ENCODE measurements around the gene ARHGEF37. TPM values are rescaled to one million over a fixed set of nuclear protein-coding genes. Genes with fewer than 3 reads are reported as not detected.

Gene ARHGEF37
- total and polyA plus RNA-seq, 2 donors (not counting 1 experiment from before 2014, with no cell fraction given): 0.31 to 5.3 TPM

- peaks cover 6% of the 10 kb centered on the region for H3K27me3 ChIP-seq (ENCODE audit: control insufficient read depth, insufficient read depth, low read length)
- no peak overlapping the region for H3K4me3 ChIP-seq (replicated peaks in 1 of 4; ENCODE audit: control extremely low read depth in 1 of 4, insufficient read depth in 1 of 4, low read depth in 3 of 4, low read length in 4 of 4)
- no peaks in the 10 kb centered on the region for H3K4me1 ChIP-seq (ENCODE audit: control insufficient read depth, extremely low read depth, insufficient read depth, low read length)
- H3K4me2 ChIP-seq (ENCODE audit: extremely low read depth, insufficient read depth, low read length): no peak overlapping the region
- TF ChIP-seq EZH2 (IDR thresholded peaks at IDR 0.05; ENCODE audit: low read length, missing control alignments) (no peak), CTCF (conservative IDR thresholded peaks at IDR 0.05 in 1 of 2, IDR thresholded peaks at IDR 0.05 in 1 of 2; ENCODE audit: low read depth in 1 of 2, low read length in 2 of 2) (no peak)
- H3K27ac ChIP-seq (ENCODE audit: insufficient read depth, low read length): no peak overlapping the region
- no peaks in the 10 kb centered on the region for H3K9me3 ChIP-seq (ENCODE audit: control insufficient read depth, insufficient read depth, low read depth, low read length)
- no peak overlapping the region for H3K9ac ChIP-seq (ENCODE audit: insufficient read depth, low read length)
- H4K20me1 ChIP-seq (ENCODE audit: control insufficient read depth, extremely low read depth, insufficient read depth, low read length): no peaks in the 10 kb centered on the region
- DNase-seq (ENCODE audit: low read depth in 2 of 2): no peak
- no peaks in the 10 kb centered on the region for H3K36me3 ChIP-seq (ENCODE audit: control insufficient read depth, insufficient read depth, low read length)
- no peaks in the 10 kb centered on the region for H3K79me2 ChIP-seq (ENCODE audit: control insufficient read depth, insufficient read depth, low read length)
- no peak overlapping the region for H2AFZ ChIP-seq (ENCODE audit: low read length)
These were observed 90.2 kb downstream of the ARHGEF37 start for GRCh38 chr5:149671544-149671943.

- no peak overlapping the region for H3K27ac ChIP-seq (ENCODE audit: insufficient read depth, low read length)
- H4K20me1 ChIP-seq (ENCODE audit: control insufficient read depth, extremely low read depth, insufficient read depth, low read length): no peaks in the 10 kb centered on the region
- H3K4me2 ChIP-seq (ENCODE audit: extremely low read depth, insufficient read depth, low read length): no peak overlapping the region
- H3K79me2 ChIP-seq (ENCODE audit: control insufficient read depth, insufficient read depth, low read length): no peaks in the 10 kb centered on the region
- H3K9ac ChIP-seq (ENCODE audit: insufficient read depth, low read length): no peak overlapping the region
- no peaks in the 10 kb centered on the region for H3K4me1 ChIP-seq (ENCODE audit: control insufficient read depth, extremely low read depth, insufficient read depth, low read length)
- no peak for DNase-seq (ENCODE audit: low read depth in 2 of 2)
- H3K36me3 ChIP-seq (ENCODE audit: control insufficient read depth, insufficient read depth, low read length): no peaks in the 10 kb centered on the region
- TF ChIP-seq CTCF (conservative IDR thresholded peaks at IDR 0.05 in 1 of 2, IDR thresholded peaks at IDR 0.05 in 1 of 2; ENCODE audit: low read depth in 1 of 2, low read length in 2 of 2): no peak
- TF ChIP-seq EZH2 (IDR thresholded peaks at IDR 0.05; ENCODE audit: low read length, missing control alignments): no peak
- H3K9me3 ChIP-seq (ENCODE audit: control insufficient read depth, insufficient read depth, low read depth, low read length): no peaks in the 10 kb centered on the region
- H3K4me3 ChIP-seq (replicated peaks in 1 of 4; ENCODE audit: control extremely low read depth in 1 of 4, insufficient read depth in 1 of 4, low read depth in 3 of 4, low read length in 4 of 4): no peak overlapping the region
- H3K27me3 ChIP-seq (ENCODE audit: control insufficient read depth, insufficient read depth, low read length): peaks cover 6% of the 10 kb centered on the region
- no peak overlapping the region for H2AFZ ChIP-seq (ENCODE audit: low read length)
These were observed 91.6 kb downstream of the ARHGEF37 start for GRCh38 chr5:149672701-149673476.

- no peak for DNase-seq (ENCODE audit: low read depth in 2 of 2)
- Histone ChIP-seq H2AFZ (ENCODE audit: low read length) (no peak overlapping the region), H4K20me1 (ENCODE audit: control insufficient read depth, extremely low read depth, insufficient read depth, low read length) (no peaks in the 10 kb centered on the region), H3K27ac (ENCODE audit: insufficient read depth, low read length) (no peak overlapping the region), H3K4me2 (ENCODE audit: extremely low read depth, insufficient read depth, low read length) (no peak overlapping the region), H3K9ac (ENCODE audit: insufficient read depth, low read length) (no peak overlapping the region), H3K4me1 (ENCODE audit: control insufficient read depth, extremely low read depth, insufficient read depth, low read length) (no peaks in the 10 kb centered on the region), H3K36me3 (ENCODE audit: control insufficient read depth, insufficient read depth, low read length) (no peaks in the 10 kb centered on the region), H3K27me3 (ENCODE audit: control insufficient read depth, insufficient read depth, low read length) (peaks cover 6% of the 10 kb centered on the region), H3K4me3 (replicated peaks in 1 of 4; ENCODE audit: control extremely low read depth in 1 of 4, insufficient read depth in 1 of 4, low read depth in 3 of 4, low read length in 4 of 4) (no peak overlapping the region), H3K79me2 (ENCODE audit: control insufficient read depth, insufficient read depth, low read length) (no peaks in the 10 kb centered on the region), H3K9me3 (ENCODE audit: control insufficient read depth, insufficient read depth, low read depth, low read length) (no peaks in the 10 kb centered on the region)
- no peak for TF ChIP-seq EZH2 (IDR thresholded peaks at IDR 0.05; ENCODE audit: low read length, missing control alignments)
- TF ChIP-seq CTCF (conservative IDR thresholded peaks at IDR 0.05 in 1 of 2, IDR thresholded peaks at IDR 0.05 in 1 of 2; ENCODE audit: low read depth in 1 of 2, low read length in 2 of 2): no peak
These were observed 93.4 kb downstream of the ARHGEF37 start for GRCh38 chr5:149674686-149675085.

Data from fibroblast of lung (primary cell).